Subcutaneous adipose tissue (tissue), 4 donors: ENCODE data around the gene FLT1. TPM values are rescaled to one million over a fixed set of nuclear protein-coding genes. Genes with fewer than 3 reads are reported as not detected.

Experiments
- total RNA-seq, 4 donors: library from RNA; depleted of rRNA; stranded (reverse); fragments of >200 nt; gene quantifications; one replicate each; pipeline ENCODE4 v1.1.0, GENCODE V29; 2016
- TF ChIP-seq, protein P1 (sequence below): fragments of 450-650 bp; IDR thresholded peaks from one replicate; pipeline ENCODE4 v1.5.1; 2016; ENCODE audit warnings: low read depth, mild to moderate bottlenecking, control low read depth, antibody characterized with exemption, moderate library complexity

Gene FLT1
- total RNA-seq, 4 donors from 2014 or later: 29.9 to 89.5 (median 69.6) TPM

DNA sequence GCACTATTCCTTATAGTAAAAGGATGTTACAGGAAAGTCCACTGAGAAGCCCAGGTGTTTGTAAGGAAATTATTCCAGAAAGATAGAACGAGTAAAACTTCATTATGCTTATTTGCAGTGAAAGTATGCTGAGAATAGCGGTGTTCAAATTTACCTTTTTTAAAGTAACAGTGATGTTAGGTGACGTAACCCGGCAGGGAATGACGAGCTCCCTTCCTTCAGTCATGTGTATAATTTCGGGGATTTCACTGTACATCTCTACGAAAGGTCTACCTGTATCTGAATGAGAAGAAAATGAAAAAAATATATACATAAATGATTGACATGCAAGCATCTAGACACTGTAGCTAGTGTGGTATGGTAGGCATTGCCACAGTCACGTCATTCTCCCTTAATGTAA is 56.9 kb downstream of the FLT1 start:
- TF ChIP-seq, protein P1, sequence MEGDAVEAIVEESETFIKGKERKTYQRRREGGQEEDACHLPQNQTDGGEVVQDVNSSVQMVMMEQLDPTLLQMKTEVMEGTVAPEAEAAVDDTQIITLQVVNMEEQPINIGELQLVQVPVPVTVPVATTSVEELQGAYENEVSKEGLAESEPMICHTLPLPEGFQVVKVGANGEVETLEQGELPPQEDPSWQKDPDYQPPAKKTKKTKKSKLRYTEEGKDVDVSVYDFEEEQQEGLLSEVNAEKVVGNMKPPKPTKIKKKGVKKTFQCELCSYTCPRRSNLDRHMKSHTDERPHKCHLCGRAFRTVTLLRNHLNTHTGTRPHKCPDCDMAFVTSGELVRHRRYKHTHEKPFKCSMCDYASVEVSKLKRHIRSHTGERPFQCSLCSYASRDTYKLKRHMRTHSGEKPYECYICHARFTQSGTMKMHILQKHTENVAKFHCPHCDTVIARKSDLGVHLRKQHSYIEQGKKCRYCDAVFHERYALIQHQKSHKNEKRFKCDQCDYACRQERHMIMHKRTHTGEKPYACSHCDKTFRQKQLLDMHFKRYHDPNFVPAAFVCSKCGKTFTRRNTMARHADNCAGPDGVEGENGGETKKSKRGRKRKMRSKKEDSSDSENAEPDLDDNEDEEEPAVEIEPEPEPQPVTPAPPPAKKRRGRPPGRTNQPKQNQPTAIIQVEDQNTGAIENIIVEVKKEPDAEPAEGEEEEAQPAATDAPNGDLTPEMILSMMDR: no peak

GRCh38 chr13:28435917-28436316 is 59.0 kb downstream of the FLT1 start:
- TF ChIP-seq, protein P1: no peak

GRCh38 chr13:28434926-28435325 is 60.0 kb downstream of the FLT1 start:
- TF ChIP-seq, protein P1: no peak

- TF ChIP-seq, protein P1: no peak
Measured at GRCh38 chr13:28432816-28433560, 61.9 kb downstream of the FLT1 start.

DNA sequence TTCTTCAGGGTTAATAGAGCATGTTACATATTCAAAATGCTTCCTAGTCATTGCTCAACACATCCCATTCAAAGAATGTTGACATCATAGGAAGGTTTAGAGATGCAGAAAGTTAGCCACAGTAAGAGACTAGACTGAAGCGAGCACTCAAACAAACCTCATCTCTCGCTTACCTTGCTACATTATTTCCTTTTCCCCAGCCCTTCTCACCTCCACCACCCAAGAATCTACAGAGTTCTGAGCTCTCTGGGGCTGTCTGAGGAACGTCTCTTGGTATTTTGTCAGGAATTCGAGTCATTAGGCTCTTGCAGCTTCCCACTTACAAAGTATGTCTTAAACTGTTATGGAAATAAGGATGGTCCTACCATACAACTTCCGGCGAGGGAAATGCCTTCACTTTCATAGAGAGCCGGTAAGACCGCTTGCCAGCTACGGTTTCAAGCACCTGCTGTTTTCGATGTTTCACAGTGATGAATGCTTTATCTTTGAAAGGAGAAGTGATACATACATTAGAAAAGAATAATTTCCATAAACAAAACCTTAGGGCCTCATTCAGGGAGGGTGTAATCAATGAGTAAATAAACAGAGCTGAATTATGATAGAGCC is 65.1 kb downstream of the FLT1 start:
- TF ChIP-seq, protein P1: no peak

DNA sequence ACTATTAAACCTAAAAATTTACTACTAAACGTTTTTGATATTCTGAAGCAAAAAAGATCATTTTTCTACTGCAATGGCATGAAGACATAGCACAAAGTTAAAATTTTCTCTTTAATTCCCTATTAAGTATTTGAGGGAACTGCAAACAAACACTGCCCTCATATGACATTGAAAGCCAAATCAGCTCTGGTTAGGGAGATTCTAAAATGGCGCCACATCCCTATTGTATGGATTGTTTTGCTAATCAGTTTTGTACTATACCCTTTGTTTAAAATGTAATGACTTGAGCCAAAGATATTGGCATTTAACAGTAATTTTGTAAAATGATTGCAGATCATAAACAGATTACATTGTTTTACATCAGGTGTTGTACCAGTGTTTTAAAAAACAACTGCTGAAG is 65.8 kb downstream of the FLT1 start:
- TF ChIP-seq, protein P1: no peak

GRCh38 chr13:28426381-28426780 is 68.5 kb downstream of the FLT1 start:
- TF ChIP-seq, protein P1: no peak
